PC-3 (cell line): ENCODE measurements around the gene ESYT1. TPM values are rescaled to one million over a fixed set of nuclear protein-coding genes. Genes with fewer than 3 reads are reported as not detected.

Experiments used
- ATAC-seq: fragments of 200-7000 bp; cut with Tn5 transposase; 2 replicates; pipeline ENCODE4 v1.9.1; 2020; ENCODE audit warnings: mild to moderate bottlenecking, moderate library complexity
- BruUV-seq: library from RNA; stranded (reverse); fragments of 400-500 nt; replicated peaks from 2 replicates; lab custom pipeline; 2021; lab: Mats Ljungman, UMichigan
- CTCF ChIA-PET: fragments of 300-600 bp; sonication (Branson Sonifier 250); formaldehyde crosslinking; loops from one replicate; lab custom pipeline; 2022; ENCODE audit warnings: antibody characterized with exemption; lab: Charles Lee
- POLR2A ChIA-PET: fragments of 300-600 bp; sonication (Branson Sonifier 250); formaldehyde crosslinking; loops from one replicate; lab custom pipeline; 2022; ENCODE audit warnings: antibody characterized with exemption; ENCODE audit not compliant: unreplicated experiment; lab: Charles Lee
- DNase-seq: peaks from one replicate; pipeline ENCODE4 v3.0.0-alpha.2; 2015
- H2AFZ ChIP-seq: fragments of 300-600 bp; sonication (generic); 2 replicates; pipeline ENCODE4 v1.6.0; 2016; ENCODE audit warnings: antibody characterized with exemption, low read length
- H3F3A ChIP-seq: fragments of 300-600 bp; sonication (generic); one replicate; pipeline ENCODE4 v1.6.0; 2017; ENCODE audit warnings: antibody characterized with exemption, low read length, control low read depth, mild to moderate bottlenecking; ENCODE audit not compliant: unreplicated experiment
- H3K27ac ChIP-seq: fragments of 300-600 bp; sonication (generic); 2 replicates; pipeline ENCODE4 v1.5.1; 2016; ENCODE audit warnings: mild to moderate bottlenecking, low read length
- H3K27me3 ChIP-seq: fragments of 300-600 bp; sonication (generic); 2 replicates; pipeline ENCODE4 v1.6.1; 2016; ENCODE audit warnings: low read length, mixed read lengths
- H3K36me3 ChIP-seq: fragments of 300-600 bp; sonication (generic); 2 replicates; pipeline ENCODE4 v1.6.1; 2016; ENCODE audit warnings: low read depth, mixed run types, low read length, mixed read lengths
- H3K4me1 ChIP-seq: fragments of 300-600 bp; sonication (generic); 2 replicates; pipeline ENCODE4 v1.5.1; 2016; ENCODE audit warnings: low read length; ENCODE audit not compliant: insufficient read depth
- H3K4me2 ChIP-seq: fragments of 300-600 bp; sonication (generic); 2 replicates; pipeline ENCODE4 v1.6.0; 2016; ENCODE audit warnings: low read length
- H3K4me3 ChIP-seq: fragments of 300-600 bp; sonication (generic); 2 replicates; pipeline ENCODE4 v1.5.1; 2016; ENCODE audit warnings: mild to moderate bottlenecking, low read length, mixed read lengths
- H3K79me2 ChIP-seq: fragments of 300-600 bp; sonication (generic); 2 replicates; pipeline ENCODE4 v1.6.1; 2017; ENCODE audit warnings: low read length, mixed read lengths
- H3K9ac ChIP-seq: fragments of 300-600 bp; sonication (generic); 2 replicates; pipeline ENCODE4 v1.6.0; 2016; ENCODE audit warnings: mild to moderate bottlenecking, low read length
- H3K9me2 ChIP-seq: fragments of 300-600 bp; sonication (generic); replicated peaks from 2 replicates; pipeline ENCODE4 v1.6.1; 2016; ENCODE audit warnings: mixed run types, low read length, mixed read lengths
- H3K9me3 ChIP-seq: fragments of 300-600 bp; sonication (generic); 2 replicates; pipeline ENCODE4 v1.6.1; 2016; ENCODE audit warnings: low read length, mixed read lengths
- H4K20me1 ChIP-seq: fragments of 300-600 bp; sonication (generic); 2 replicates; pipeline ENCODE4 v1.6.1; 2016; ENCODE audit warnings: low read length, mixed read lengths
- EZH2 ChIP-seq: fragments of 300-600 bp; sonication (generic); IDR thresholded peaks from one replicate; pipeline ENCODE4 v1.6.1; 2017; ENCODE audit warnings: antibody characterized with exemption, mild to moderate bottlenecking, low read length; ENCODE audit not compliant: unreplicated experiment
- EZH2phosphoT487 ChIP-seq: fragments of 300-600 bp; sonication (generic); IDR thresholded peaks from 2 replicates; pipeline ENCODE4 v1.6.1; 2018; ENCODE audit warnings: mild to moderate bottlenecking, antibody characterized with exemption, low read length, borderline replicate concordance
- intact Hi-C: fragments of 100-400 bp; cut with micrococcal nuclease; formaldehyde crosslinking; loops from 2 replicates; pipeline ENCODE4 v1.9.0; 2023
- total RNA-seq: library from RNA; depleted of rRNA; stranded (reverse); fragments of >200 nt; gene quantifications from 2 replicates; pipeline ENCODE4 v1.2.3, GENCODE V29; 2014
- TF ChIP-seq, protein P1 (sequence below): fragments of 300-600 bp; sonication (generic); conservative IDR thresholded peaks from 2 replicates; pipeline ENCODE4 v1.5.1; 2017; ENCODE audit warnings: antibody characterized with exemption, low read depth, mild to moderate bottlenecking, low read length

Gene ESYT1
- total RNA-seq, 1 experiment from 2014 or later: 120 TPM

DNA sequence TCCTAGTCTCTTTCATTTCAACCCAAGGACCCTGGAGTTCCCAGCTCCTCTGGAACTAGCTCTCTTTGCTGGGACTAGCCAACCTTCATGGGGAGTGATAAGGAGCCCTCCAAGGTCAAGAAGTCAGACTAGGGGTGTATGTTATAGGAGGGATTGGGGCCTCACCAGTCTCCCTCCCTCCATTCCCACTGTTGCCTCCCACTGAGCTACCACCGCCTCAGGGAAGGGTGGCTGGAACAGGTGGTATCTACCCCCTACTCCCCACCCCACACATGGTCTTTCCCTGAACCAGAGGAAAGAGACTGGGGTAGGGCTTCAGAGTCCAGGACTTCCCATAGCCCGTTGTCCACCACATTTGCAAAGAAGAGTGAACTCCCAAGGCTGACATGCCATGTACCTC lies 45.7 kb upstream of the ESYT1 start:
- H3K27ac ChIP-seq: no peak overlapping the region
- no peaks in the 10 kb centered on the region for H3F3A ChIP-seq
- H3K9me3 ChIP-seq: no peaks in the 10 kb centered on the region
- BruUV-seq: no TSS peak
- ATAC-seq (no peak), DNase-seq (no peak)
- no peaks in the 10 kb centered on the region for H4K20me1 ChIP-seq
- intact Hi-C loops: no loop called here
- POLR2A ChIA-PET: no interaction called here
- H2AFZ ChIP-seq: no peak overlapping the region
- H3K4me2 ChIP-seq: no peak overlapping the region
- no peak overlapping the region for H3K9ac ChIP-seq
- peaks cover 30% of the 10 kb centered on the region for H3K79me2 ChIP-seq
- no peak overlapping the region for H3K4me3 ChIP-seq
- peaks cover 35% of the 10 kb centered on the region for H3K4me1 ChIP-seq
- no peaks in the 10 kb centered on the region for H3K27me3 ChIP-seq
- CTCF ChIA-PET: no interaction called here
- no peak for TF ChIP-seq EZH2
- H3K36me3 ChIP-seq: peaks cover 1% of the 10 kb centered on the region; the same call in 1 of the 2 replicates
- H3K9me2 ChIP-seq: no peaks in the 10 kb centered on the region

DNA sequence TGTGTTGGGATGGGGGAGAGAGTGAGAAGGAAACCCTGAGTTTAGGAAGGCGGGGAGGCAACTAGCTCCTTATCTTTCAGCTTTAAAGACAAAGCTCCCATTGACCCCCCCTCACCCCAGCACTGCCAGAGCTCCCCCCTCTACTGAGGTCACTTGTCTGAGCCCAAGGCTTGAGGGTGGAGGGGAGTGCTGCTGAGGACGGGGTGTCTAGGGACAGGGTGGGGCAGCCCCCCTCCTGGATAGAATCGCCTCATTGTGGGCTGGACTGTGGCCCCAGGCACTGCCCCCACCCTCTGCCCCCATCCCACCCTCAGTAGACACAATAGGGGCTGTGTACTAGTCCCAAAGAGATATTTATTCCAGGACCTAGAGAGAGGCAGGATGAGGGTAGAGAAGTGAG lies 45.1 kb upstream of the ESYT1 start:
- intact Hi-C loops: no loop called here
- CTCF ChIA-PET: no interaction called here
- Histone ChIP-seq H3K27me3 (no peaks in the 10 kb centered on the region), H3K4me3 (no peak overlapping the region), H3F3A (no peaks in the 10 kb centered on the region), H3K9me3 (no peaks in the 10 kb centered on the region), H3K9ac (no peak overlapping the region), H2AFZ (no peak overlapping the region), H3K4me1 (peaks cover 35% of the 10 kb centered on the region), H4K20me1 (no peaks in the 10 kb centered on the region), H3K36me3 (peaks cover 7% of the 10 kb centered on the region; the same call in 1 of the 2 replicates), H3K27ac (no peak overlapping the region), H3K79me2 (peaks cover 30% of the 10 kb centered on the region), H3K4me2 (no peak overlapping the region), H3K9me2 (no peaks in the 10 kb centered on the region)
- POLR2A ChIA-PET: no interaction called here
- TF ChIP-seq EZH2phosphoT487 (no peak), EZH2 (no peak)
- TF ChIP-seq, protein P1, sequence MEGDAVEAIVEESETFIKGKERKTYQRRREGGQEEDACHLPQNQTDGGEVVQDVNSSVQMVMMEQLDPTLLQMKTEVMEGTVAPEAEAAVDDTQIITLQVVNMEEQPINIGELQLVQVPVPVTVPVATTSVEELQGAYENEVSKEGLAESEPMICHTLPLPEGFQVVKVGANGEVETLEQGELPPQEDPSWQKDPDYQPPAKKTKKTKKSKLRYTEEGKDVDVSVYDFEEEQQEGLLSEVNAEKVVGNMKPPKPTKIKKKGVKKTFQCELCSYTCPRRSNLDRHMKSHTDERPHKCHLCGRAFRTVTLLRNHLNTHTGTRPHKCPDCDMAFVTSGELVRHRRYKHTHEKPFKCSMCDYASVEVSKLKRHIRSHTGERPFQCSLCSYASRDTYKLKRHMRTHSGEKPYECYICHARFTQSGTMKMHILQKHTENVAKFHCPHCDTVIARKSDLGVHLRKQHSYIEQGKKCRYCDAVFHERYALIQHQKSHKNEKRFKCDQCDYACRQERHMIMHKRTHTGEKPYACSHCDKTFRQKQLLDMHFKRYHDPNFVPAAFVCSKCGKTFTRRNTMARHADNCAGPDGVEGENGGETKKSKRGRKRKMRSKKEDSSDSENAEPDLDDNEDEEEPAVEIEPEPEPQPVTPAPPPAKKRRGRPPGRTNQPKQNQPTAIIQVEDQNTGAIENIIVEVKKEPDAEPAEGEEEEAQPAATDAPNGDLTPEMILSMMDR: no peak
- BruUV-seq: no TSS peak
- no peak for ATAC-seq
- no peak for DNase-seq

DNA sequence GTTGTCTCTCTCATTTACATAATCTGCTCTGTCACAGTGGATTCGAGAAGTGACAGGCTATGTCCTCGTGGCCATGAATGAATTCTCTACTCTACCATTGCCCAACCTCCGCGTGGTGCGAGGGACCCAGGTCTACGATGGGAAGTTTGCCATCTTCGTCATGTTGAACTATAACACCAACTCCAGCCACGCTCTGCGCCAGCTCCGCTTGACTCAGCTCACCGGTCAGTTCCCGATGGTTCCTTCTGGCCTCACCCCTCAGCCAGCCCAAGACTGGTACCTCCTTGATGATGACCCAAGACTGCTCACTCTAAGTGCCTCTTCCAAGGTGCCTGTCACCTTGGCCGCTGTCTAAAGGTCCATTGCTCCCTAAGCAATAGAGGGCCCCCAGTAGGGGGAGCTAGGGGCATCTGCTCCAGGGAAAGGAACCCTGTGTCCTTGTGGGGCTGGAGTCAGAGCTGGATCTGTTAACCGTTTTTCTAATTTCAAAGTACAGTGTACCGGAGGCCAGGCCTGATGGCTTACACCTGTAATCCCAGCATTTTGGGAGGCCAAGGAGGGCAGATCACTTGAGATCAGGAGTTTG lies 43.0 kb upstream of the ESYT1 start:
- H4K20me1 ChIP-seq: no peaks in the 10 kb centered on the region
- H3K79me2 ChIP-seq: peaks cover 30% of the 10 kb centered on the region
- peaks cover 30% of the 10 kb centered on the region for H3K4me1 ChIP-seq
- H3F3A ChIP-seq: no peaks in the 10 kb centered on the region
- CTCF ChIA-PET: interaction anchor here (0.5 to 0.9 kb wide), 3 partner anchors 19 to 423 kb away, joined by 4 to 6 read pairs (median 5); partner anchors contain the start of gene PA2G4
- intact Hi-C loops: no loop called here
- H3K27ac ChIP-seq: no peak overlapping the region
- no peak overlapping the region for H2AFZ ChIP-seq
- TF ChIP-seq EZH2phosphoT487: no peak
- TF ChIP-seq, protein P1: peak; percentile 60
- no peak overlapping the region for H3K4me2 ChIP-seq
- H3K9me2 ChIP-seq: no peaks in the 10 kb centered on the region
- H3K4me3 ChIP-seq: no peak overlapping the region
- no peaks in the 10 kb centered on the region for H3K27me3 ChIP-seq
- no peaks in the 10 kb centered on the region for H3K9me3 ChIP-seq
- DNase-seq: peak; percentile 57
- no peak overlapping the region for H3K9ac ChIP-seq
- no peak for ATAC-seq
- POLR2A ChIA-PET: no interaction called here
- no TSS peak for BruUV-seq
- peaks cover 9% of the 10 kb centered on the region; the same call in 1 of the 2 replicates for H3K36me3 ChIP-seq
